HUES6 (cell line): ENCODE data around the gene EIF4E2.
A peak's percentile ranks its signal among the peaks of the same experiment; 100 is the strongest.

Experiments used
- H3K27ac ChIP-seq: 2 replicates; pipeline ENCODE4 v1.7.0; 2013; ENCODE audit warnings: low read depth, mild to moderate bottlenecking, low read length, inconsistent platforms
- H3K27me3 ChIP-seq: 2 replicates; pipeline ENCODE4 v1.6.1; 2013; ENCODE audit warnings: low read length; ENCODE audit not compliant: control insufficient read depth, insufficient read depth
- H3K36me3 ChIP-seq: 2 replicates; pipeline ENCODE4 v1.6.1; 2013; ENCODE audit warnings: low read length; ENCODE audit not compliant: control insufficient read depth, insufficient read depth
- H3K4me1 ChIP-seq: 2 replicates; pipeline ENCODE4 v1.6.1; 2013; ENCODE audit warnings: low read length; ENCODE audit not compliant: control insufficient read depth, insufficient read depth
- H3K4me3 ChIP-seq: 2 replicates; pipeline ENCODE4 v1.5.1; 2013; ENCODE audit warnings: low read depth, low read length
- H3K9ac ChIP-seq: one replicate; pipeline ENCODE4 v1.6.1; 2013; ENCODE audit warnings: mild to moderate bottlenecking, low read length
- H3K9me3 ChIP-seq: 2 replicates; pipeline ENCODE4 v1.6.1; 2013; ENCODE audit warnings: low read depth, low read length; ENCODE audit not compliant: control insufficient read depth, insufficient read depth

The EIF4E2 gene

GRCh38 chr2:232522623-232523401 is 27.7 kb upstream of the EIF4E2 start:
- no peaks in the 10 kb centered on the region for H3K36me3 ChIP-seq

GRCh38 chr2:232523402-232523681 is 27.1 kb upstream of the EIF4E2 start:
- H3K27ac ChIP-seq: no peak overlapping the region
- H3K9ac ChIP-seq: no peak overlapping the region
- peaks cover 68% of the 10 kb centered on the region for H3K27me3 ChIP-seq
- H3K4me1 ChIP-seq: peaks cover 16% of the 10 kb centered on the region
- no peaks in the 10 kb centered on the region for H3K36me3 ChIP-seq
- no peaks in the 10 kb centered on the region for H3K9me3 ChIP-seq
- H3K4me3 ChIP-seq: peak overlapping the region; percentile 57

More at GRCh38 chr2:232522623-232523401, 27.7 kb upstream of the EIF4E2 start:
- Histone ChIP-seq H3K27me3 (peaks cover 67% of the 10 kb centered on the region), H3K9me3 (no peaks in the 10 kb centered on the region), H3K9ac (no peak overlapping the region), H3K27ac (no peak overlapping the region), H3K4me1 (peaks cover 16% of the 10 kb centered on the region), H3K4me3 (peak overlapping the region; percentile 57)

GRCh38 chr2:232523682-232524597 is 26.5 kb upstream of the EIF4E2 start:
- Histone ChIP-seq H3K9me3 (no peaks in the 10 kb centered on the region), H3K36me3 (no peaks in the 10 kb centered on the region), H3K9ac (no peak overlapping the region), H3K4me1 (peaks cover 15% of the 10 kb centered on the region), H3K27me3 (peaks cover 68% of the 10 kb centered on the region), H3K4me3 (peak overlapping the region; percentile 57), H3K27ac (no peak overlapping the region)

GRCh38 chr2:232524771-232525170 is 25.7 kb upstream of the EIF4E2 start:
- Histone ChIP-seq H3K27me3 (peaks cover 63% of the 10 kb centered on the region), H3K9me3 (no peaks in the 10 kb centered on the region), H3K36me3 (no peaks in the 10 kb centered on the region), H3K9ac (no peak overlapping the region), H3K4me1 (peaks cover 8% of the 10 kb centered on the region), H3K27ac (no peak overlapping the region), H3K4me3 (no peak overlapping the region)

GRCh38 chr2:232525199-232525598 is 25.3 kb upstream of the EIF4E2 start:
- peaks cover 60% of the 10 kb centered on the region for H3K27me3 ChIP-seq
- no peak overlapping the region for H3K4me3 ChIP-seq
- H3K4me1 ChIP-seq: peaks cover 8% of the 10 kb centered on the region
- H3K9ac ChIP-seq: no peak overlapping the region
- no peaks in the 10 kb centered on the region for H3K9me3 ChIP-seq
- H3K27ac ChIP-seq: no peak overlapping the region
- no peaks in the 10 kb centered on the region for H3K36me3 ChIP-seq

GRCh38 chr2:232525791-232526371 is 24.6 kb upstream of the EIF4E2 start, which contains the start of gene CHRND:
TSS of gene CHRND (plus strand) at chr2:232526160. CDS start at chr2:232526216, 56 bp downstream.
- Histone ChIP-seq H3K27ac (no peak within 1 kb of the TSS), H3K9me3 (no peaks in the 10 kb centered on the region), H3K36me3 (no peaks in the 10 kb centered on the region), H3K4me1 (peaks cover 8% of the 10 kb centered on the region), H3K4me3 (no peak within 1 kb of the TSS), H3K27me3 (peaks cover 53% of the 10 kb centered on the region), H3K9ac (no peak within 1 kb of the TSS)

- Histone ChIP-seq H3K9ac (no peak overlapping the region), H3K27ac (no peak overlapping the region), H3K27me3 (peaks cover 48% of the 10 kb centered on the region), H3K36me3 (no peaks in the 10 kb centered on the region), H3K4me3 (no peak overlapping the region), H3K4me1 (peaks cover 8% of the 10 kb centered on the region), H3K9me3 (no peaks in the 10 kb centered on the region)
Measured at GRCh38 chr2:232526372-232526941, 24.0 kb upstream of the EIF4E2 start.

GRCh38 chr2:232527905-232528470 is 22.5 kb upstream of the EIF4E2 start:
- Histone ChIP-seq H3K4me3 (no peak overlapping the region), H3K4me1 (peaks cover 8% of the 10 kb centered on the region), H3K27ac (no peak overlapping the region), H3K36me3 (no peaks in the 10 kb centered on the region), H3K9ac (no peak overlapping the region), H3K27me3 (peaks cover 32% of the 10 kb centered on the region), H3K9me3 (no peaks in the 10 kb centered on the region)

GRCh38 chr2:232528746-232529460 is 21.6 kb upstream of the EIF4E2 start:
- Histone ChIP-seq H3K9ac (no peak overlapping the region), H3K27ac (no peak overlapping the region), H3K27me3 (peaks cover 23% of the 10 kb centered on the region)

More at GRCh38 chr2:232528746-232529460, 21.6 kb upstream of the EIF4E2 start:
- Histone ChIP-seq H3K4me3 (no peak overlapping the region), H3K36me3 (no peaks in the 10 kb centered on the region), H3K4me1 (peaks cover 3% of the 10 kb centered on the region; the same call in 1 of the 2 replicates), H3K9me3 (no peaks in the 10 kb centered on the region)
